ENCODE results near the gene LTB4R. TPM values are rescaled to one million over a fixed set of nuclear protein-coding genes. Genes with fewer than 3 reads are reported as not detected.
A peak's percentile ranks its signal among the peaks of the same experiment; 100 is the strongest.

The LTB4R gene
- total RNA-seq, 2 donors from 2014 or later: 6.4 to 6.6 TPM

DNA sequence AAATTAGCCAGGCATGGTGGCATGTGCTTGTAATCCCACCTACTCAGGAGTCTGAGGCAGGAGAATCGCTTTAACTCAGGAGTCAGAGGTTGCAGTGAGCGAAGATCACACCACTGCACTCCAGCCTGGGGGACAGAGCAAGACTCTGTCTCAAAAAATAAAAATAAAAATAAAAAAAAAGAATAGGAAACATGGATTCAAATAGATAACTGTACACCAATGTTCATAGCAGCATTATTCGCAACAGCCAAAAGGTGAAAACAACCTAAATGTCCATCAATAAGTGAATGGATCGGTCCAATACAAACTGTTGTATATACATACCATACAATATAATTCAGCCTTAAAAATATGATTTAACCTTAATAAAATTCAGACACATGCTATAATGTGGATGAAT is 31.6 kb downstream of the LTB4R start:
- H3K36me3 ChIP-seq (ENCODE audit: control insufficient read depth, insufficient read depth, low read length): no peaks in the 10 kb centered on the region
- H3K4me3 Mint-ChIP-seq: no peak overlapping the region
- H3K4me3 ChIP-seq (ENCODE audit: low read length): no peak overlapping the region
- TF ChIP-seq, protein P1, sequence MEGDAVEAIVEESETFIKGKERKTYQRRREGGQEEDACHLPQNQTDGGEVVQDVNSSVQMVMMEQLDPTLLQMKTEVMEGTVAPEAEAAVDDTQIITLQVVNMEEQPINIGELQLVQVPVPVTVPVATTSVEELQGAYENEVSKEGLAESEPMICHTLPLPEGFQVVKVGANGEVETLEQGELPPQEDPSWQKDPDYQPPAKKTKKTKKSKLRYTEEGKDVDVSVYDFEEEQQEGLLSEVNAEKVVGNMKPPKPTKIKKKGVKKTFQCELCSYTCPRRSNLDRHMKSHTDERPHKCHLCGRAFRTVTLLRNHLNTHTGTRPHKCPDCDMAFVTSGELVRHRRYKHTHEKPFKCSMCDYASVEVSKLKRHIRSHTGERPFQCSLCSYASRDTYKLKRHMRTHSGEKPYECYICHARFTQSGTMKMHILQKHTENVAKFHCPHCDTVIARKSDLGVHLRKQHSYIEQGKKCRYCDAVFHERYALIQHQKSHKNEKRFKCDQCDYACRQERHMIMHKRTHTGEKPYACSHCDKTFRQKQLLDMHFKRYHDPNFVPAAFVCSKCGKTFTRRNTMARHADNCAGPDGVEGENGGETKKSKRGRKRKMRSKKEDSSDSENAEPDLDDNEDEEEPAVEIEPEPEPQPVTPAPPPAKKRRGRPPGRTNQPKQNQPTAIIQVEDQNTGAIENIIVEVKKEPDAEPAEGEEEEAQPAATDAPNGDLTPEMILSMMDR (conservative IDR thresholded peaks at IDR 0.05): no peak
- H3K27ac Mint-ChIP-seq: no peak overlapping the region
- H3K27ac ChIP-seq (ENCODE audit: low read depth, low read length): no peak overlapping the region
- H3K36me3 Mint-ChIP-seq (ENCODE audit: low read depth): no peaks in the 10 kb centered on the region
- H3K9me3 Mint-ChIP-seq: no peaks in the 10 kb centered on the region
- H3K4me1 Mint-ChIP-seq: peaks cover 4% of the 10 kb centered on the region
- WGBS, 2 experiments (ENCODE audit: insufficient coverage in 1 of 2, insufficient read length in 1 of 2): 86 to 93% methylated on average over 2 to 4 of the region's 4 CpGs
- H3K4me1 ChIP-seq (ENCODE audit: control insufficient read depth, insufficient read depth, low read length): no peaks in the 10 kb centered on the region
- H3K27me3 Mint-ChIP-seq (ENCODE audit: insufficient read depth): peaks cover 87% of the 10 kb centered on the region
- no peaks in the 10 kb centered on the region for H3K9me3 ChIP-seq (ENCODE audit: control insufficient read depth, low read length)
- H3K9ac ChIP-seq (ENCODE audit: extremely low read depth, low read length, poor library complexity, severe bottlenecking): no peak overlapping the region
- no peak for DNase-seq
- peaks cover 75% of the 10 kb centered on the region for H3K27me3 ChIP-seq (ENCODE audit: control insufficient read depth, insufficient read depth, low read length, poor library complexity, severe bottlenecking)

DNA sequence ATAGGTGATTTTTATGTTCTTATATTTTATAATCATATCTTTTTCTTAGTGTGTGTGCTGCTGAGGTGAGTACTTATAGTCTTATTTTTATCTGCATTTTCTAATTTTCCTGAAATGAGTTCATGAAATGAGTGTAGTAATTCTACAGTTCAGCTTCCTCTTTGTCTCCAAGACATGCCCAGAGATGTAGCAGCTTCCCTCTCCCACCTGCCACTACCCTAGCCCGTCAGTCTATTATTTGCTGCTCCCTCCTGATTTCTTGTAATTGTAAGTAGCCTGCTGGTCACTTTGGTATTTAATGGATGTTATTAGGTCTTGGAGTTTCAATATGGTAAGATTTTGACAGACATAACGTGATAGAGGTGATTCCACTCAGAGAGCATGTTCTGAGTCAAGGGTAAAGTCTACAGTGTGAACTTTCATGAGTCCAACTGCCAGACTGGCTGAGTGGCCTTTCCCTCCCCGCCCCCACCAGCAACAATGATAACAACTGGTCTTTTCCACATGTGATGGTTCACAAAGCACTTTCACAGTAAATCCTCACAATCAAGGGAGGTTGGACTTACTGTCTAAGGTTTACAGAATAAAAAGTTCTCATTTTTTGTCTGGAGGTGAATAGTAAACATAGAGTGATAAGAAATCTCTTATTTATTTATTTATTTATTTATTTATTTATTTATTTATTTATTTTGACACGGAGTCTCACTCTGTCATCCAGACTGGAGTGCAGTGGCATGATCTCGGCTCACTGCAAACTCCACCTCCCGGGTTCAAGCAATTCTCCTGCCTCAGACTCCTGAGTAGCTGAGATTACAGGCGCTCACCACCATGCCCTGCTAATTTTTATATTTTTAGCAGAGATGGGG is 32.7 kb downstream of the LTB4R start:
- peaks cover 87% of the 10 kb centered on the region for H3K27me3 Mint-ChIP-seq (ENCODE audit: insufficient read depth)
- H3K36me3 Mint-ChIP-seq (ENCODE audit: low read depth): no peaks in the 10 kb centered on the region
- 81 to 85% methylated on average over 6 to 7 of the region's 7 CpGs for WGBS, 2 experiments (ENCODE audit: insufficient coverage in 1 of 2, insufficient read length in 1 of 2)
- H3K9ac ChIP-seq (ENCODE audit: extremely low read depth, low read length, poor library complexity, severe bottlenecking): no peak overlapping the region
- no peaks in the 10 kb centered on the region for H3K36me3 ChIP-seq (ENCODE audit: control insufficient read depth, insufficient read depth, low read length)
- no peaks in the 10 kb centered on the region for H3K9me3 ChIP-seq (ENCODE audit: control insufficient read depth, low read length)
- H3K9me3 Mint-ChIP-seq: no peaks in the 10 kb centered on the region
- no peaks in the 10 kb centered on the region for H3K4me1 ChIP-seq (ENCODE audit: control insufficient read depth, insufficient read depth, low read length)
- peaks cover 3% of the 10 kb centered on the region for H3K4me1 Mint-ChIP-seq
- H3K4me3 Mint-ChIP-seq: no peak overlapping the region
- peaks cover 72% of the 10 kb centered on the region for H3K27me3 ChIP-seq (ENCODE audit: control insufficient read depth, insufficient read depth, low read length, poor library complexity, severe bottlenecking)
- no peak overlapping the region for H3K27ac Mint-ChIP-seq
- TF ChIP-seq, protein P1 (conservative IDR thresholded peaks at IDR 0.05): no peak
- no peak overlapping the region for H3K4me3 ChIP-seq (ENCODE audit: low read length)
- H3K27ac ChIP-seq (ENCODE audit: low read depth, low read length): no peak overlapping the region
- DNase-seq: peak; percentile 5

DNA sequence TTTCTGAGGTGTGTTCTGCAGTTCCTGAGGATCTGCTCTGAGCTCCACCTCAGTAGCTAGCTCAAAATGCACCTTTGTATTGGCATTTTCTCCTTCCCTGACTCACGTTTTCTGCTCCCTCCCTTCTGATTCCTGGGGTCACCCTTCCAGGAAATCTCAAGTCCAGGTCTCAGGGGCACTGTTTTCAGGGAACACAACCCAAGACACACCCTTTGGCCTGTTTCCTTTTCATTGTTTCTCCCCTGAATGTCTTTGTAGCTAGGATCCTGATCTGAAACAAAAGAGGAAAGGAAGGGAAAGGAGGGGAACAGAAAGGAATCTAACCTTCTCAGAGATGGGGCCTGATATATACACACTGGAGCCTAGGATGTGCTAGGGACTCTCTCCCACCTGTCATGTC is 35.8 kb downstream of the LTB4R start:
- no peaks in the 10 kb centered on the region for H3K36me3 ChIP-seq (ENCODE audit: control insufficient read depth, insufficient read depth, low read length)
- no peak for DNase-seq
- no peak overlapping the region for H3K27ac ChIP-seq (ENCODE audit: low read depth, low read length)
- Mint-ChIP-seq H3K36me3 (ENCODE audit: low read depth) (no peaks in the 10 kb centered on the region), H3K27ac (no peak overlapping the region), H3K4me1 (no peaks in the 10 kb centered on the region), H3K4me3 (no peak overlapping the region), H3K27me3 (ENCODE audit: insufficient read depth) (peaks cover 87% of the 10 kb centered on the region), H3K9me3 (no peaks in the 10 kb centered on the region)
- TF ChIP-seq, protein P1 (conservative IDR thresholded peaks at IDR 0.05): no peak
- no peak overlapping the region for H3K9ac ChIP-seq (ENCODE audit: extremely low read depth, low read length, poor library complexity, severe bottlenecking)
- WGBS, 2 experiments (ENCODE audit: insufficient coverage in 1 of 2, insufficient read length in 1 of 2): 55% methylated on average over 1 of the region's 1 CpG; no CpG with 5 or more reads in 1 of the 2 experiments
- no peaks in the 10 kb centered on the region for H3K4me1 ChIP-seq (ENCODE audit: control insufficient read depth, insufficient read depth, low read length)
- H3K9me3 ChIP-seq (ENCODE audit: control insufficient read depth, low read length): no peaks in the 10 kb centered on the region
- H3K4me3 ChIP-seq (ENCODE audit: low read length): no peak overlapping the region
- H3K27me3 ChIP-seq (ENCODE audit: control insufficient read depth, insufficient read depth, low read length, poor library complexity, severe bottlenecking): peaks cover 73% of the 10 kb centered on the region

Measured in endodermal cell (in vitro differentiated cells).